Stimulated activated CD8-positive, alpha-beta memory T cell treated with anti-CD3 and anti-CD28 coated beads, Interleukin-4, amount 100 ng/mL, for 1 hour (primary cell): ENCODE results near the gene CLEC16A.
"Not testable (repeated sequence)": the region's sequence is repeated elsewhere in the genome, so short reads cannot be mapped to it uniquely, and the experiment has no call there.

ENCODE experiments used
- DNase-seq, 2 donors: peaks; one replicate each; pipeline ENCODE4 v3.0.0-alpha.2; 2020; ENCODE audit warnings: low read depth in 2 of 2, low spot score in 1 of 2

CLEC16A gene

DNA sequence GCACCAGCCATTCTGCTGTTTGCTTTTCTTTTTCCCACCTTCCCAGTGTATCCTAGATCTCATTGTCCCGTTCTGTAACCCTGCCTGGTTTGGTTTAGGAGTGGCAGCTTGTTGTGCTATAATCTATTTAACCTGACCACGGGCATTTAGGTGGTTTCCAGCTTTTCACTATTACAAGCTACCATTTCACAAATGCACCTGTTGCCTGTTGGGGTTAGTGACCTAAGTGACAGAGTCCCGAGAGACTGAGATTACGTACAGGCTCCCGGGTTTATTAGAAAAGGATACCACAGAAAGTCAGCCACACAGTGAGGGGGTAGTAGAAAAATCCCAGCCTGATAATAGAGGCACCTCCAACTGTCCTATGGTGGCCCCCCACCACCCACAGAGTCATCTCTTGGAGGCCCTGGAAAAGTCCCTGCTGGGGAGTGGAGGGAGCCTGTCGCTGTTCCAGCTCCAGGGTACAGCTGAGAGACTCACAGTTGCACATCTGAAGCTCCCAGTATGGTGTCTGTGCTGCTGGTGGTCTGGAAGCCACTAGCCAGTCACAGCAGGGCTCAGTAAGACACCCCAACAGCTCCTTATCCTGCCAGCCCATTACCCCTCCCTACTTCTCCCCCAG is 21.2 kb downstream of the CLEC16A start:
- no peak for DNase-seq

DNA sequence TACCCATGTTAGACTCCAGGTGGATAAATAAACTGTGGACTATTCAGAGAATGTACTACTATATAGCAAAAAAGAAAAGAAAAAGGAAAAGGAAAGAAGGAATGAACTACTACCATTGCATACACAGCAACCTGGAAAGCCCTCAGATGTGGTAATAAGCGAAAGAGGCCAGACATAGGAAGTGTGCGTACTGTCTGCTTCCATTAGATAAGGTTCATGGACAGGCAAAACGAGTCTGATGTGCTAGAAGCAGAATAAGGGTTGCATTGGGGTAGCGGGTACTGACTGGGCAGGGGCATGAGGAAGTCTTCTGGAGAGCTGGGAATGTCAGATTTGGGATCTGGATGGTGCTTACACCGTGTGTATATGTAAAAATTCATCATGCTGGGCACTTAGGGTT is 21.8 kb downstream of the CLEC16A start:
- no peak for DNase-seq

DNA sequence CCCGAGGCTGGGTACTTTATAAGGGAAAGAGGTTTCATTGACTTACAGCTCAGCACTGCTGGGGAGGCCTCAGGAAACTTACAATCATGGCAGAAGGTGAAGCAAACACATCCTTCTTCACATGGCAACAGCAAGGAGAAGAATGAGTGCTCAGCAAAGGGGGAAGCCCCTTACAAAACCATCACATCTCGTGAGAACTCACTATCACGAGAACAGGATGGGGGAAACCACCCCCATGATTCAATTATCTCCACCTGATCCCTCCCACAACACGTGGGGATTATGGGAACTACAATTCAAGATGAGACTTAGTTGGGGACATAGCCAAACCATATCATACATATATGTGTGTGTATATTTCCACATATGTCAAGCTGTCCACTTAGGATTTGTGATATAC is 22.2 kb downstream of the CLEC16A start:
- not testable (repeated sequence) for DNase-seq

DNA sequence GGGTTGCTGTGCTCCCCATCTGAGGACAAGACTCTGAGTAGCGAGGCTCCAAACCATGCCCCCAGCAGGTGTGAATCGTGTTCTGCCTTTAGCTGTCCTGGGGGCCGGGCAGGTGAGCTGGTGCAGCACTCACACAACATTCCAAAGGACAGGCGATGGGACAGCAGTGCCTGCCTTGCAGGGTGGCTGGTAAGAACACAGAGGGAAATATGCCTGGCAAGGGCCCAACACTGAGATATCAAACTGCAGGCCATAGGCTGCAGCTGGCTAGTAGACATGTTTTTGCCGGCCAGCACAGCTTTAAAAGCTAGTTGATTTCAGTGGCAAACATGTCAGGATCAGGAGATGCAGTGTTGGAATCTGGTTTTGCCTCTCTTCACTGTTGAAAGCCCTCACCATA is 23.6 kb downstream of the CLEC16A start:
- DNase-seq, result no peak

DNA sequence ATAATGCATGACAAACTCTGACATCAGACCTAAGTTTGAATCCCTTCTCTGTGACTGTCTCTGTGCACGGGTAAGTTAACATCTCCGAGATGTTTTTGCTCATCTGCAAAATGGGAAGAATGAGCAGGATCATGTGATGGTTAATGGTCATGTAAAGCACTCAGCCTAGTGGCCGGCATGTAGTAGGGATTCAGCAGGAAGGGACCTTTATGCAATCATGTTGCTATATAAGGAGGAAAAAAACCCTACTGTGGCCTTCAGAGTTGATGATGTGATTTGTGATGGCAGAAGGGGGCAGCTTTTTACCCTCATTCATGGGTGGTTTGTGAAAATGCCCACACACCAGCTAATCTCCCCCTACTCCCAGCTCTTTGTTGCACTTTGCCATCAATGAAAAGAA is 24.1 kb downstream of the CLEC16A start:
- no peak for DNase-seq

DNA sequence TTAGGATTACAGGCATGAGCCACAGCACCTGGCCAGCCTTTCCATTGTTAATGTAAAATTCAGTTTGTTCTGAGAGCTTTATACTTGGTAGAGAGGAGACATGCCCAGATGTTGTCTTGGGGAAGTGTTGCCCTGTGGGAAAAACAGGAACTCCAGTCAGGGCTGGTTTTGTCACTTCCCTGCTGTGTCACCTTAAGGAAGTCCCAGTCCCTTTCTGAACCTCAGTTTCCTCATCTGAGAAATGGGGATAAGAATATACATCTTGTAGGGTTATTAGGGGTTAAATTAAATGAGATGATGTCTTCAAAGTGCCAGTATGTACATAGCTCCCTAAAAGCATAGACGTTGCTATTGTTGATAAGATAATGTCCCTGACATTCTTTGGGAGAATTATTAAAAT is 25.3 kb downstream of the CLEC16A start:
- no peak for DNase-seq

DNA sequence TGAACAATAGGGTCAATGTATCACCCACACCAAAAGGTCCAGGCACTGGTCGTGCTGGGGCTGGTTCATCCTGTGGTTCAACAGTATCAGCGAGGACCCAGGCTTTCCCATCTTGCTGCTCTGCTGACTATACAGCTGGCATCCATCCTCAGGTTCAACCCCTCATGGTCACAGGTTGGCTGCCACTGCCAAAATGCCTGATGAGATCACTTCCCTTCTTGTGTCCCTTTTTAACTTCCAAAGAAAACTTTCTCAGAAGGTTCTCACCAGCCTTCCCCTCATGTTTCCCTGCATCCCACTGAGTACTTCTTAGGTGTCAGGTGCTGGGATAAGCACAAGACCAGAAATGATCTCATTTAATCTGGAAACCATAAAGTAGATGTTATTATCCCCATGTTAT is 25.7 kb downstream of the CLEC16A start:
- no peak for DNase-seq

DNA sequence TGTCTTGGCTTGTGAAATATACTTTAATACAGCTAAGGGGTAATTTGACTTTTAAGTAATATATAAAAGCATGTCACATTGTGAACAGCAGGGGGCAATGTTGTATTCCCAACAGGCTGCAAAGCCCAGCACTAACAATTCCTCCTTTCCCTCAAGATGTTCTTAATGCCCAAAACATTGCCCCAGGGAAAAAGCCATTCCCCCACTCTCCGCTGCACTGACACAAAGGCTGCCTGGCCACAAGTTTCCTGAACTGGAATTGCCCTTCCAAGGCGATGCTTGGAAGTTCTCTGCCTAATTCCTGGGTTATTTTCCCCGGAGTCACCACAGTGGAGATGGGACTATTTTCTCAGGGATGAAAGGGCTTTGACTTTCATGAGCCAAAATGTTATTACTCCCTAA is 27.2 kb downstream of the CLEC16A start:
- no peak for DNase-seq

DNA sequence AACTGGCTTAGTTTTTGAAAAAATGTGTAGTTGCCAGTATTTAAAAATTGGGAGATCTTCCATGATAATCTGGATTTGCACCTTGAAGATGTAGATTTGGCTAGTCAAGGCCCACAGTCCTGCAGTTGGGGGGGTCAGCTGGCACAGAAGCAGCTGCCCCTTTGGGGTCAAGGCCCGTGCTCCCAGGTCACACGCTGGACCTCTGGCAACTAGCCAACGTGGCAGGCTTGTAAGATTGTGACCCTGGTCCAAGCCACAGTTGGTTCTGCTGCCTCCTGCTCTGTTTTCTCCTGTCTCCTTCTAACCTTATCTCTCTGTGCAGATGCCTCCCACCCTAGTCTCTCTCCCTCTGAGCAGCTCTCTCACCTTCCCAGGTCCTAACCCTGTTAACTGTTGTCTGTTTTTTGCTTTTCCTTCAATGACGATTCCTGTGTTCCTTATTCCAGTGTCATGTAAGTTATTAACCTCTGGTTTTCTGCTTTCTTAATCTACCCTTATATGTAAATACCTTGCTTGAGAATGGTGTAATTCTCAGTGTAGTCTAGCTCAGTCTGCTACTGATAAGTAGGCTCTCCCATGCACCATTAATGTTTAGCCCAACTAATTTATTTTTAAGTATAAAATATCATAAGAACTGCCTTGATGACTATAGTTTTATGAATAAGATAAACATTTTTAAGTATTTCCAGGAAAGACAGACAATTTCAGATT is 27.9 kb downstream of the CLEC16A start:
- no peak for DNase-seq

DNA sequence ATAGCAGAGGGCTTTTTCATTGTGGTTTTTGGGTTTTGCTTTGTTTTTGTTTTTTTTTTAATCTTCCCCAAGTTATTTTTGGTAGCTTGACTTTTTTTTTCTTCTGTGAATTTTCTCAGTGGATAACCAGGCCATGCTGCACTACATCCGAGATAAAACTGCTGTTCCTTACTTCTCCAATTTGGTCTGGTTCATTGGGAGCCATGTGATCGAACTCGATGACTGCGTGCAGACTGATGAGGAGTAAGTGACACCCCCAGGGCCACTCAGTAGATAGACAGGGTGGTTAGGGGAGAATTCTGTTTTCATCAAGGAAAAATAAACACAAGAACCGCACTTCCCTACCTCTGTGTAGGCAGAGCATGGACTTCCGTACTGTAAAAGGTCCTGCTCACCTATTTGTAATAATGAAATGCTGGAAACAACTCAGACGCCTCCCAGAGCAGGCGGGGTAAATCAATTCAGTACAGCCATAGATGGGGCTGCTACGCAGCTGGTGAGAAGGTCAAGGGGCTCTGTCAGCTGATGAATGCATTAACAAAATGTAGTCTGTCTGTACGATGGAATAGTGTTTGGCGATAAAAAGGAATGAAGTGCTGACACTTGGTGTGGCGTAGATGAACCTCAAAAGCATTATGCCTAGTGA is 28.6 kb downstream of the CLEC16A start:
- DNase-seq, result no peak

DNA sequence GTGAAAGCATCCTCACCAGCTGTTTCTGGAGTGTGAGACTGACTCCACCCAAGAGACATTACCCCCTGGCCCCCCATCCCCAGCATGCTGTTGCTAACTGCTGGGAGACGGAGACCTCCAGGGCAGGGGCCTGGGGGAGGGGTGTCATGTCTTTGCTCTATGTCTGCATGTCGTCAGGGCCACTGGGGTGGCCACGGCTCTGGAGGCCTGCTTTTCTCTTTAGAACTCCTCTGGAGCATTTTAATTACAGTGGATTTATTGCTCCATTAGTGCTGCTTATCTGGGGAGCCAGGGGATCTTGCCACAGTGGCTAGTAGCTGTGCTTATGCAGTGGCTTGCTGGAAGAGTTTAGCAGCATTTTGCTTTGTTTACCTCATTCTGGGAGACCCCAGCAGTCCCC is 32.3 kb downstream of the CLEC16A start:
- no peak for DNase-seq

DNA sequence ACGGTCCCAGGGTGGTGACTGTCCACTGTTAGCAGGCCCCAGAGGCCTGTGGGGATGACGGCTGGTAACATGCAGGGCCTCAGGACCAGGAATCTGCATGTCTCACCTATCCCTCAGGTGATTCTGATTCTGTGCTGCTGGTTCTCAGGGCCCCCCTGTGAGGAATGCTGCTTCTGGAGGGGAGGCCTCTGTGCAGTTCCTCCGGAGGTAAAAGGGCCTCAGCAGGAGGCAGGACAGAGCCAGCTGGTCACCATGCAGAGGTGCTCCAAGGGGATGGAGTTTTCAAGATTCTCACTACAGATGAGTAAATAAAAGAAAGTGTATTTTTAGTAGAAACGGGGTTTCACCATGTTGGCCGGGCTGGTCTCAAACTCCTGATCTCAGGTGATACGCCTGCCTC is 33.8 kb downstream of the CLEC16A start:
- no peak for DNase-seq

DNA sequence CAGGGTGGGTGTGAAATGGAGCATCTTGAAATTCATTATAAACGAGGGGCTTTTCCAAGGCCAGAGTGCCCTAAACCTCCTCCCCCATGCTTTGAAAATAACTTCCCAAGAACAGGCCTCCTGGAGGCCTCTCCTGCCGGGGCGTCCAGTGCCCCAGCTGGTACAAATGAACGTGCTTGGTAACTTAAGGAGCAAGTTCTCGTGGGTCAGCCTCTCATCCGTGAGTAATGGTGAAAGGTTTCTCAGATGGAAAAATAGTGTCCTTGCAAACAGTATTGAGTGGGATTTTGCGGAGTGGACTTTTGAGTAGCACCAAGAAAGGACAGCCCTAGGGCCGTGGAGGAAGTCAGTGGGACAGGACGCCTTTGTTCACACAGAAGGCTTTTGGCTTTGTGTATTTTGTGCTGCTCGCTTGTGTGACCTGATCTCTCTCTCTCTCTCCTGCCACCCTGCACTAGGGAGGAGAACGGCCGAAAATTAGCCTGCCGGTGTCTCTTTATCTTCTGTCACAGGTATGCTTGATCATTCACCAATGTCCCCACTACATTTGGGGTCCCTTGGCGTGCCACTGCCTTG is 34.6 kb downstream of the CLEC16A start:
- no peak for DNase-seq

DNA sequence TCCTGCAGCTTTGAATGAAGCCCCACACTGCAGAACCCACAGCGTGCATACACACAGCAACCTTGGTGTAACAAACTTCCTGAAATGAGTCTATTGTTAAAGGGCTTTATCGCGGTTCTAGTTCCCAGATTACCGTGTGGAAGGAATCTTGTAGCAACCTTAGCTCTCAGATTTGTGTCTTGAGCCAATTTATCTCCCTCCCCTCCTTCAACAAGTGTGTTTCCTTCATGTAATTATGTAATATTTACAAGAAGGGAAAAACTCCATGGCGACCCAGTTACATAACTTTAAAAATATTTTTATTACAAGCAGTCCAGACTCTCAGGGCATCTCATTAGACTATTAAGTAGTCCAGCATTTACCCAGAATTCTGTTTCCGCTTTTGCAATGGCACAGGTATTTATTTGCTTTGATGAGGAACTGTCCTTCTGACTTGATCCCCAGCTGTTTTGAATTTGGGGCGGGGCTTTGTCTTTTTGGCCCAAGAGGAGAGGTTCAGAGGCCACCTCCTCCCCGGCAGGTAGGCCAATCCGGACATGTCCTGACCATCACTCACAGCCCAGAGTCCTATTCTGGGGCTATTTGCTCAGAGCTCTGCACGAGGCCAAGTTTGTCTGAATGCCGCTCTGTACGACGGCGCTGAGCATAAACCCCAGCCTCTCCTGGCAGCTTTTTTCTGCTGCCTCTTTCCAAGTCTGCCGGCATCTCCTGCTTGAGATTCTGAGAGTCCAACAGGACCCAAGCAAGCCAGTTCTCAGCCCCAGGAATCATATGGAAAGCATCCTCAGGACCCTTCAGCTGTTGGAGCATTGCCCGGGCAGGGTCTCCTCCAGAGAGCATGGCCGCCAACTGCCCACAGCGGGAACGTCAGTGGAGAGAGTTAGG is 35.6 kb downstream of the CLEC16A start:
- DNase-seq, result no peak

DNA sequence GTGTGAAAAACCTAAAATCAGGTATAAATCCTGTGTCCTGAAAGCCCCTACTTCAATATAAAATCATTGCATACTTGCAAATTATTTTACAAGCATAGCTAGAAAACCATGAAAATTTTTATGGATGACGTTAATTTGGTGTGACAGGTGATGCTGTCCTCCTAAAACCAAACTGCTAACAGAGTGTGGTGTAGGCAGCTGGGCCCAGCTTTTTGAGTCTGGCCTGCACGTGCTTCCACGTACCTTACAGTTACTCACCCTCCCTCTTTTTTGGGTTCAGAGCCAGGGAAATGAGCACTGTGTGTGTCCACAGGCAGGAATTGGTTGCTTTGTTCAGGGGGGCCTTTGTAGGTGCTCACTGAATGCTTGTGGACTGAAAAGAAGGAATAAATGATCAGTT is 36.4 kb downstream of the CLEC16A start:
- no peak for DNase-seq

DNA sequence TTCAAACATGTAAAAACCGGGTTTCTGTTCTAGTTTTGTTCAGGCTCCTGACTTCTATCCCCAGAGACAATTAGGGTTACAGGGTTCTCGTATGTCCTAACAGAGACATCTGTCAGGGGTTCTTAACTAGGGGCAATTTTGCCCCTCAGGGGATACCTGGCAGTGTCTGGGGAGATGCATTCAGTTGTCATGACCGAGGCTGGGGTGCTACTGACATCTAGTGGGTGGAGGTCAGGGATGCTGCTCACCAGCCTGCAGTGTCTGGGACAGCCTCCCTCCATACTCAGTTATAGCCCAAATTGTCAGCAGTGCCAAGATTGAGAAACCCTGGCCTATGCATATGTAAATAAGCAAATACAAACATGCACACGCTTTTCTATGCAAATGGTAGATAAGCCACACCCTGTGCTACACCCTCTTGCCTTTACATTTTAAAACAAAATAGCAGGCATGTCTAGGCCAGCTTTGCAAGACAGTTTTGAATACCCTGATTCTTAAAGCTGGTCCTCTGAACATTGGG is 37.4 kb downstream of the CLEC16A start:
- no peak for DNase-seq

DNA sequence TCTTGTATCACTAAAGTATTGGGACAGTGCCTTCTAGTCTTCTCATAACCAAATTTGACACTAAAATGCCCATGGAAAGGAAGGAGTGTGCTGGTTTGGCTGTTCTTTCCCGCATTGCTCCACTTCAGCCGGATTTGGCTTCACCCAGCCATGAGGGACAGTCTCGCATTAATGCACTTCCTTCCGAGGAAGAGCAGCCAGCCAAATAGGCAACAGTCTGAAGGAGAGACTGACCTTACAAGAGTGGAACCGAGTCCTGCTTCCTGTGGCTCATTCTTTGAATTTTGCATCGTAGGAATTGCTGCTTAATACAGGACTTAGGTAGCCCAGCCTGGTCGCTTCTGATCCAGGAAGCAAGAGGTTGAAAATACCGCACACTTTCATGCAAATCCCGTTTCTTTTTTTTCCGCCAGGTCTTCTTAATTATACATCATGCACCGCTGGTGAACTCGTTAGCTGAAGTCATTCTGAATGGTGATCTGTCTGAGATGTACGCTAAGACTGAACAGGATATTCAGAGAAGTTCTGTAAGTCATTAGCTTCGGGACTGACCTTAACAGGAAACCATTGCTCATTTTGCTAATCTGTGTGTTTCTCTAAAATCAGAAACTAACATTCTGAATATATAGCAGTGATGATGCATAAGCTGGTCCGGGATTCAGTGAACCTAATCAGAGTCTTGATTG is 38.2 kb downstream of the CLEC16A start:
- no peak for DNase-seq

DNA sequence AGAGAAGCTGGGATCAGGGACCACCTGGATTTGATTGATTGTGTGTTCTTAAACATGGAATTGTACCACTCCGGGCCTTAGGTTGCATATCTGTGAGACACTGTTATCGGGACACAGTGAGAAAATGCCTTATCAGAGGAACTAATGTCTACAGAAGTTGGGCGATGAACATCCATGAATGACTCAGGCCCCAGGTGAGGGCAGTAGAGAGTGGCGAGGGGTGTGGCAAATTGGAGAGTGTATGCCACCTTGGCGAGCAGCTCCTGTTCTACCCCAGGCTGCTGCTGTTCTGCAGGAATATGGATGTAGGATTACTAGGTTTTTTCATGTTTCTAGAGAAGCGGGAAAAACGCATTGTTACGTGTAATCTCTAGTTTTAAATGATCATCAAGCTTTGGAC is 38.8 kb downstream of the CLEC16A start:
- DNase-seq, result no peak

DNA sequence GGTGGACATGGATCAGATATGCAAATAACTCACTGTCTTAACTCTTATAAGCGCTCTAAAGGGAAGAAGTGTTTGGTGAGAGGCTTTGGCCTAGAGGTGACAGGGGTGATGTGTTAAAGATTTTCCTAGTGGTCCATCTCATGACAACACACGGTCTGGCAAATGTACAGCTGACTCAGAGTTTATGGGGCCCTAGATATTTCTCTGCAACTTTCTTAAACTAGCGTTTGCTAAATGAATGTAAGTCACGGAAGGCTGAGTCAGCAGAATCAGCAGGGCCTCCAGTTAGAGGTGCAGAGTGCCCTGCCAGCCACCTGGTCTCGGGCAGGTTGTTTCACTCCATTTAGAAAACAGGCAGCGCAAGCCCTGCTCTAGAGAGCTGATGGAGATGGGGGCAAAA is 40.1 kb downstream of the CLEC16A start:
- DNase-seq, result no peak

DNA sequence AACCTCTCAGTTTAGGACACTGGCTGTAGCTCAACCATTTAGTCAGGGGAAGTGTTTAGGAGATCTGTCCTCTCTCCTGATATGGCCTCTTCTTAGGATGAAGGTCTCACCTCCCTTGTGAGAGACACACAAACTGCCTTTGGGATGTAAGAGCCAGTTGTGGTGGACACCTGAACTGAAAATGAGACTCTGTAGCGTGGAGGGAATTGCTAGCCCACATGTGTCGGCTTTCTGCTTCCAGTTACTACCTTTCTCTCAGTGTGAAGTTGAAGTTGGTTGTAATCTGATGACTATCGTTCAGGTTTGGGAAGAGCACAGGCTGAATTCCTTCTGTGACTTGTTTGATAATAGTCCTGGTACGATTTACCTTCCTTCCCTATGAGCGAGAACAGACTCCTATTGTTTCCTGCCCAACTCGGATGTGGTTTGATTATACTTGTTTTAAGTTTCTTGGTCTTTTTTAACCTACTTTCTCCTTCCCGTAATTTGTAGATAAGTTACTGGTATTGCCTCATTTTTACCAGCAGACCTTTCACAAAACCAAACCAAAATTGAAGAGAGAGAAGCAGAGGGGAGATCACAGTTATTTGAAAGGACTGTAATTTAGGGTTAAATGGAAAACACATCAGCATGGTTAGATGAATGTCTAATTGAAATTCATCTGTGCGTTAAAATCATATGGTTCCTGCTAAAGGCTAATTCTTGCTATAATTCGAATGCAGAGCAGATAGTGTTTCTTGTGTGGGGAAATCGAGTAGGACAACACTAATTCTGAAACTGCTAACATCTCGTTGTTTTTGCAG is 43.2 kb downstream of the CLEC16A start:
- no peak for DNase-seq
